GM10847 (cell line): Measurements from ENCODE around the gene FAM81B.

Experiments
- POLR2A ChIP-seq: IDR thresholded peaks from 2 replicates; pipeline ENCODE4 v1.6.1; 2011; ENCODE audit not compliant: insufficient read length; ENCODE audit errors: extremely low read depth

FAM81B gene

DNA sequence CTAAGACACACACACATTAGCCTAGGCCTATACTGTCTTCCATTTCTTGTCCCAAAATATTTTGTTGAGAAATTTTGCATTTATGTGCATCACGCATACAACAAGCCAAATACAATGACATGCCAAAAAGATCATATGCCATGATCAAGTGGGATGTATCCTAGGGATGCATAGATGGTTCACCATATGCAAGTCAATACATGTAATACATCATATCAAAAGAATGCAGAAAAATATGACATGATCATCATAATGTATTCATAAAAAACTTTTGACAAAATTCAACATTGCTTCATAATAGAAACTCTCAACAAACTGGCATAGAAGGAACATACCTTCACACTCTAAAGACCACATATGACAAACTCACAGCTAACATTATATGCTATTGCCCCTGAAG is 5.8 kb upstream of the FAM81B start:
- TF ChIP-seq POLR2A = no peak

DNA sequence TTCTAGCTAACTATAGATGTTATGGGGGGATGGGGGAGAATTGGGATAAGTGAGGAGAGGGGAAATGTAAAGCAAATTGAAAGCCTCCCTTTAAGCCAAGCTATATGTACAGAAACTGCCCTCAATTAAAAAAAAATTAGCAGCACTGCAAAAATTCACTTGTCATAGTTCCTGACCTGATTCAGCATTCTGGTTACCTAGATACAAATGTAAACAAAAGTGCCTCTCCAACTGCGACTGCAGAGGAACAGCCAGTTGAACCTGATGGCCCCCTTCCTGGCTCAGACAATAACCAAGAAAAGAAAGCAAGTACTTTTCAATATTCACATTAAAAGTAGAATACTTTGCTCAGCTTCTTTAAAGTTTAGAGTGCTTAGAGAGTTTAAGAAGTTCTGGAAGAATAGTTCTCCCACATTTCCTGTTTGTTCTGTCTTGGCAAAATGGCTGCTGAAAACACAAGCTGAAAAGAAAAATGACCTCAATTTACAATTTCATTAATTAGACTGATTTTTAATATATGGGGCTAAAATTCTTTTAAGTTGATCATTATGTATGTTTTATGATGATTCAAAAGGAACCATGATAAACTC is 1.5 kb downstream of the FAM81B start:
- TF ChIP-seq POLR2A = no peak

DNA sequence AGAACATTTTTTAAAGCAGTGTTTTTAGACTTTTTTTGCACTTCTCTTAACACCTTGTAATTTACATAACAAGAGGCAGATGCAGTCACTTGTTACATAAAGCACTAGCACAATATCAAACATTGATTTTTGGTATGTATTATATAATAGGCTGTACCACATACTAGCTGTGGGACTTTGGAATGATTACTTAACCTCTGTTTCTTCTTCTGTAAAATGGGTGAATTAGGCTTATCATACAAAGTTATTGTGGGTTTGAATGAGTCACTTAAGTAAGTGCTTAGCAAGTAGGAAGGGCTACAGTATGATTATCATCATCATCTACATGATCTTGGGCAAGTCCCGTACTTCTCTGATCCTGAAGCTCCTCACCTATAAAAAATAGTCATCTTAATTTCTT is 2.1 kb downstream of the FAM81B start:
- TF ChIP-seq POLR2A = no peak

DNA sequence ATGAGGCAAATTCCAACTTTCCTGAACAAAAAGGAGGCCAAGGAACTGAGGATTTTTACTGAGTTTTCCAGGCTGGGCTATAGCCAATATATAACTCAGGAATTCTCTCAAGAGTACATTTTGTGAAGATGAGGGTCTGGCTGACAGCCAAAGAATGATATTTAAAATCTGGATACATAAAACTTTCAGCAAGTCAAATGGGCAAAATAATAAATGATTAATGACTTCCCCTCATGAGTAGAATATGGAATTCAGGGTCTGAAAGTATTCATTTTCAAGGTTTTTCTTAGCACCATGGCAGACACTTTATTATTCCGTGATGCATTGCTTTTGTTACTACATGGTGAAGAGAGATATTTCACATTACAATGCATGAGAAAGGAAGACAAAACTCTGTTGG is 7.8 kb downstream of the FAM81B start:
- TF ChIP-seq POLR2A = no peak

DNA sequence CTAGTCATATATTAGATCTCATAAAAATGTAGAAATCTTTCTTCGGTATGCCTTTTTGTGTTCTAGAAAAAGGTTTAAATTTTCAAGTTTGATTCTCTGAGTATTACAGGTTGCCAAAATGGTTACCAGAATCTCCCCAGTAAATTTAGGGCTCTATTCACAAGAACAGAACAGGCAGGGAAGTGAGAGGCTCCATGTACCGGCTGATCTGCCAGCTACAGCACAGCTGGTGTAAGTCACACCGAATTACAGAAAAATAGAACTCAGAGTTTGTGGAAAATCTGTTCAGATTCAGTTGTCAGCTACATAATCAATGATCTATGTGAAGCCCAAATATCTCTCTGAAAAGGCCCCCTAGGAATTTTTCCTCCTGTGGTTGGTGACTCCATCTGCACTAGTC is 10.5 kb downstream of the FAM81B start:
- TF ChIP-seq POLR2A = no peak

DNA sequence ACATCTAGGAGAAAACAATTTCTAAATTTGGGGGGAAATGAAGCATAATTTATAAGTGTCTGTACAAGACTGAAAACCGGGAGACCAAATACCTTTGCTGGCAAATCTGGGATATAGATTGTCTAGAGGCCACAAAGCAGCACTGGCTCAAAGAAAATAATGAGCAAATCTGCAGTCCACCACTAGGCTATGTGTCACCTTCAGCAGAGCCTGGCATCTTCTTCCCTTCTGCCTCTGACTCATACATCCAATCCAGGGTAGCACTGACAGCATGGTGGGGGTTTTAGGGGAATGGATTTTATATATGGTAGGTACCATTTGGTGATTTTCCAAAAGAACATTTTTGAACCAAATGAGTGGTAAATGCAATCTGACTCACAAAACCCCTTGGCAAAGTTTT is 12.8 kb downstream of the FAM81B start:
- TF ChIP-seq POLR2A = no peak

DNA sequence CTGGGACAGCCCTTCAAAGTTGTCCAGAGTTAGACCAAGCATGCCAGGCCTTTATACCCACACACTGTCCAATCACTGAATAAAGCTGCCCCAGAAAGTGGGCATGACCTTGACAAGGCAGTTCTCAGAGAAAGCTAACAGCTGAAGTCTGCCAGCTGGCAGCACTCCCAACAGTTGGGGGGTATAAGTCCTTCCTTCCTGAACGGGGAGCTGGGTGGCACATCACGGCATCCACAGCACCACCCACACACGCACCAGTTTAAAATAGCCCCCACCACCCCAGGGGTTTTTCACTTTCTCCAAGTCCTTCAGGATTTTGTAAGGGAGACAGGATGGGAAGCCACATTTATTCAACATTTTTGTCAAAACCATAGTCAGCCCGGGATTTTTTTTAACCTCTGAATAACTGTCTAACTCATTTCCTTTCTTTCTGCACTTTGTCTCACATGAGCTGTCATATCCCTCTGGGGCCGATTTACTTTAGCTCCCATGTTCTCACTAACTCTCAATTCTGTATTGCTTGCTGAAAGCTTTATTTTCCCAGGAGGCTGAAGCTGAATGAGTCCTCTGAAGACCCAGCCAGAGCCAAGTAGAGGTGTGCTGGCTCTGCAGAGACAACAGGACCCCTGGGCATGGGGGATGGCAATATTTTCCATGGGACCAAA is 15.4 kb downstream of the FAM81B start:
- no peak for TF ChIP-seq POLR2A

DNA sequence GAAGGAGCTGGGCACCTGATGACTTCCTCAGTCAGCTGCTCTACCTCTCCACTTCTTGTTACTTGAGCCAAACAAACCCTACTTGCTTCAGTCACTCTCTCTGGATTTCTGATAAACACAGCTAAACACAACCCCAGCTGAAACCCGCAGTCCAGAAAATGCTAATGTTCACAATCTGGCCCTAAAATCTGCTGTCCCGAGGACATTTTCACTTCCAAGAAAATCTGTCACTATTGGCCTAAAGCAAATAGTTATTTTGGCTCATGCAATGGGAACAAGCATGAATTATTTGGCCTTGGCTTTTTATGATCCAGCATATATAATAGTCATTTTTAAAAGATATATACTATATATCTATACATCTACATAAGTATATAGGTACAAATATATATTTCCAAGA is 19.1 kb downstream of the FAM81B start:
- TF ChIP-seq POLR2A = no peak

DNA sequence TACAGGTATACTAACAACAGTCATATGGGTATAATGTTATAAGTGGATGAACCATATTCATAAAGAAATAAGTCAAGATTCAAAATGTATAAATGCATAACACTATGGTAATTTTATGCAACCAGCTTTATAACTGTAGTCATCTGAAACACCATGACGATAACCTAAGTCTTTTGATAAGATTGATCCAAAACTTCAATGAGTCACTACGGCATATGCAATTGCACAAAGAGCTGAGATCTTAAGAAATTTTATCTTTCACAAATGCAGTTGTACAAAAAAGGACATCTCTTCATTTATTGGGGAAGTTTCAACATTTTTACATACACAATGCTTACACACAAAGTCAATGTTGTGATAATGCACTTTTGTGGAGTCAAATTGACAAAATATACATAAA is 20.3 kb downstream of the FAM81B start:
- no peak for TF ChIP-seq POLR2A

DNA sequence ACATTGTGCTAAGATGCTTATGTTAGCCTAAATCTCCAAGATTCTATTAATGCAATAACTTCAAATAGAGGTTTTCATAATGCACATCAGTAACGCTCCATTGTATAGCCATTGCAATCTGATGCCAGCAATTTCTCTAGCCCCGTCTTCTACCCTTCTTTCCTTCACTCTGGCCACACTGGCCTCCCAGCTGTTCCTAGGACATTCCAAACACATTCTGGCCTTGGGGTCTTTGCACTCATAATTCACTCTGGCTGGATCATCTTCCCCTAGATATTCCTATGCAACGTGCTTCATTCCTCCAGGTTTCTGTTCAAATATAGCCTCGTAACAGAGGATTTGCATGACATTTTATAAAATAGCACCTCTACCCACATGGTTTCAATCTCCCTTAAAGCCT is 23.3 kb downstream of the FAM81B start:
- TF ChIP-seq POLR2A = no peak

DNA sequence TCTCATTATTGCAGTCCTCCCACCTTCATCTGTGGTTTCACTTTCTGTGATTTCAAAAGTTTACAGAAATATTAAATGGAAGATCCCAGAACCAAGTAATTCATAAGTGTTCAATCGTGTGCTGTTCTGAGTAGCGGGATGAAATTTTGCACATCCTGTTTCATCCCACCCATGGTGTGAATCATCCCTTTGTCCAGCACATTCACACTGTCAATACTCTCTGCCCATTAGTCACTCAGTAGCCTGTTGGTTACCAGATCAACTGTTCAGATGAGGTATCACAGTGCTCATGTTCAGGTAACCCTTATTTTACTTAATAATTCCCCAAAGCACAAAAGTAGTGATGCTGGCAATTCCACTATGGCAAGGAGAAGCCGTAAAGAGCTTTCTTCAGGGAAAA is 26.8 kb downstream of the FAM81B start:
- no peak for TF ChIP-seq POLR2A

DNA sequence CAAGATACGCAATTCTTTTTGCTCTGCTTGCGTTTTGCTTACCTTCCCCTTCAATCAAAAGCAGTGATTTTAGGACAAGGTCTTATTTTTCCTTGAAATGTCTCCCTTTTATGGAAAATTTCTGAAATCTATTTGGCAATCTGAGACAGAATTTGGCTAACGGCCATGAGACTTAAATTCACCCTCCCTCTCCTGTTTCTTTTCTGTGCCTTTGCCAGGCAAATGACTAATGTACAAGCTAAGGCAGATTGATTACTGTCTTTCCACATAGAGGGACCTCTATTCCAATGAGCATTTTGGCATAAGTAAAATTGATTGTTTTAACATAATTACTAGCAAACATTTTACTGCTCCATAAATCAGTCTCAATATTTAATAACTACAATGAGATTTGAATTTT is 31.7 kb downstream of the FAM81B start:
- no peak for TF ChIP-seq POLR2A

DNA sequence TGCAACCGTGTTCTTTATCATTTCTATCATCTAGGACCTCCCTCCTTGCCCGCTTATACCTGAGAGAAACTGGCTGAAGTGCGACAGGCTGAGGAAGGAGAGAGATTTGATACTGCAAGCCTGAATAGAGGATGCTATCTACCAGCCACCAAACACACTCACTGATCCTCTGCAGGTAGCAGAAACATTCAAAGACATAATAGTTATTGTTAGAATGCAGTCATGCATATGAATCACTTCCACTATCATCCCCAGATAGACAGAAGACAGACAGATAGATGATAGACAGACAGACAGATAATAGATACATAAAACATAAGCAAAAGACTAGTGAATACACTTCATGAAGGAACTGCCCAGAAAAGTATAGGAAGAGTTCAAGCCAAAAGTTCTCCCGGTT is 32.9 kb downstream of the FAM81B start:
- no peak for TF ChIP-seq POLR2A

DNA sequence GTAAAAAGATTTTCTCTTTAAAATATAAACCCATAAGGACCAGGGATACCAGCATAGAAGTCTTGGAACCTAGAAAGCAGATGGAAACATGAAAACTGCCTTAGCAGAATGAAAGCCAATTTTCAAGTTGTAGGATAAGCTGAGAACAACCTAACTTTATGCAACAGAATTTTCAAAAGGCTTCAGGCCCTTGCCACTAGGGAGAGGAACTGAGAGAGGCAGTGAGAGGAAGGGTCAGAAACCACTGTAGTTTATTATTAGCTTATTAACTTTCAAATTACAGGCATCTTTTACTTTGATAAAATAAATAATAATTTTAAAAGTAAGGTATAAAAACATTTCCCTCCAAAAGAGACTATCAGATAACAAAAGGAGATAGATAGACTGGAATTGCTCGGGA is 33.4 kb downstream of the FAM81B start:
- no peak for TF ChIP-seq POLR2A

DNA sequence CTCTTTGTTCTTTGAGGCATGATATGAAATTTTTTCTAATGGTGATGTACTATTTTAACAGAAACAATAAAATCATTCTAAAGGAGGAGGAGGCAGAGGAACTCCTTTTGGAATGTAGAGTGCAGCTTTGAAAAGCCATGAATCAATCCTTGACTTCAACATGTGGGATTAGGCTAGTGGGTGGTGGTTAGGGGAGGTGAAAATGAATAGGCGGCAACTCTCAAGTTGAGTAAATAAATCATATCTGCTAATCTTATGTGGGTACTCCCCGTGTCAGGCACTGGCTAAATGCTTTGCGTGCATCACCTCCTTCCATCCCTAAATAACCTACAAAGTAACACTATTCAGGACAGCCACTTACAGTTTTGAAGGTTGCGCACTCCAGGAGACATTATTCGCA is 35.1 kb downstream of the FAM81B start:
- TF ChIP-seq POLR2A = no peak

DNA sequence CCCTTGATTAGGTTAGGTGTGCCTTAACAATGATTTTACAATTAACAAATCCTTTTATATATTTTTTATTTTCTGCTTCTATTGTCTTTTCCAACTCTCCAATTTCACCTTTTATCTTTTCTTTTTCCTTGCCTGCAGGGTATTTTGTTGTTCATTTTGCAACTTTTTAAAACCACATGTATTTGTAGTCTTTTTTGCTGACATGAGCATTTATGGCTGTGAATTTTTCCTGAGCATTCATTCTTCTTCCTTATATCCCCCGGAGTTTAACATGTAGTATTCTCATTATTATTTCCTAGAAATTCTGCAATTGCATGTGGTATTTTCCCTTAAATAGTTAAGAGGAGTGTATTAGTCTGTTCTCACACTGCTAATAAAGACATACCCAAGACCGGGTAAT is 41.6 kb downstream of the FAM81B start:
- TF ChIP-seq POLR2A = no peak

DNA sequence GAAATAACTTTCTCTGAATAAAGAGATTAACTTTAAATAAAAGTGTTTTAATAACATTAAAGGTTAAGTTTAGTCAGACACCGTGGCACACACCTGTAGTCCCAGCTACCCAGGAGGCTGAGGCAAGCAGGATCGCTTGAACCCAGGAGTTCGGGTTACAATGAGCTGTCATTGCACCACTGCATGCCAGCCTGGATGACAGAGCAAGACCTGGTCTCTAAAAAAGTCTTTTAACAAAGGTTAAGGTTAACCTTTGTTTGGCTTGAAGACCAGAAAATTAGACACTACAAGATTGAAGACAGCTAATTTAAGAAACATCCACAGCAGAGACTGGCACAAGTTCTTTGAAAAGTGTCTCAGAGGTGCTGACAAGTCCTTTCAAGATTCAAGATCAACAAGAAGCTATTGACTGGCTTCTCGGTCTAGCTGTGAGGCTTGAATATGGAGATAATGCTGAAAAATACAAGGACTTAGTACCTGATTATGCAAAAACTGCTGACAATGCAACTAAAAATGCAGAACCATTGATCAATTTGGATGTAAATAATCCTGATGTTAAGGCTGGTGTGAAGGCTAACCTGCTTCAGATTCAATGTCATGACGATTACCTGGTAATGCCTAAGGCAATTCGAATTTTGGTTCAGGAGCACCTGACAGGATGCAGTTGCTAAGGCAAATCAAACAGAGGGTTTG is 48.8 kb downstream of the FAM81B start:
- TF ChIP-seq POLR2A = no peak
